ENCODE measurements around the gene ZNF692. TPM values are rescaled to one million over a fixed set of nuclear protein-coding genes. Genes with fewer than 3 reads are reported as not detected.
"Not testable (repeated sequence)": the region's sequence is repeated elsewhere in the genome, so short reads cannot be mapped to it uniquely, and the experiment has no call there.

The ZNF692 gene
- total RNA-seq, 4 donors from 2014 or later, result 8.0 to 38.0 (median 13.9) TPM

GRCh38 chr1:248805876-248806275, 53.0 kb downstream of the ZNF692 start:
- DNase-seq, result no peak
- in situ Hi-C loops (cut with MboI; ENCODE audit: low sequenced_read_pairs in 4 of 4) (no loop called here), intact Hi-C loops (cut with DNase I; ENCODE audit: low total_unique reads) (no loop called here)
- TF ChIP-seq, protein P1, sequence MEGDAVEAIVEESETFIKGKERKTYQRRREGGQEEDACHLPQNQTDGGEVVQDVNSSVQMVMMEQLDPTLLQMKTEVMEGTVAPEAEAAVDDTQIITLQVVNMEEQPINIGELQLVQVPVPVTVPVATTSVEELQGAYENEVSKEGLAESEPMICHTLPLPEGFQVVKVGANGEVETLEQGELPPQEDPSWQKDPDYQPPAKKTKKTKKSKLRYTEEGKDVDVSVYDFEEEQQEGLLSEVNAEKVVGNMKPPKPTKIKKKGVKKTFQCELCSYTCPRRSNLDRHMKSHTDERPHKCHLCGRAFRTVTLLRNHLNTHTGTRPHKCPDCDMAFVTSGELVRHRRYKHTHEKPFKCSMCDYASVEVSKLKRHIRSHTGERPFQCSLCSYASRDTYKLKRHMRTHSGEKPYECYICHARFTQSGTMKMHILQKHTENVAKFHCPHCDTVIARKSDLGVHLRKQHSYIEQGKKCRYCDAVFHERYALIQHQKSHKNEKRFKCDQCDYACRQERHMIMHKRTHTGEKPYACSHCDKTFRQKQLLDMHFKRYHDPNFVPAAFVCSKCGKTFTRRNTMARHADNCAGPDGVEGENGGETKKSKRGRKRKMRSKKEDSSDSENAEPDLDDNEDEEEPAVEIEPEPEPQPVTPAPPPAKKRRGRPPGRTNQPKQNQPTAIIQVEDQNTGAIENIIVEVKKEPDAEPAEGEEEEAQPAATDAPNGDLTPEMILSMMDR (IDR thresholded peaks at IDR 0.05 in 4 of 5, conservative IDR thresholded peaks at IDR 0.05 in 1 of 5), result no peak
- no peak for TF ChIP-seq POLR2A (IDR thresholded peaks at IDR 0.05)
- Histone ChIP-seq H3K9me3 (no peaks in the 10 kb centered on the region), H3K4me3 (no peak overlapping the region), H3K4me1 (peaks cover 0 to 6% of the 10 kb centered on the region in 2 donors), H3K27me3 (no peaks in the 10 kb centered on the region), H3K36me3 (no peaks in the 10 kb centered on the region), H3K27ac (no peak overlapping the region)
- ATAC-seq, result peak in 1 of 2 donors; percentile 37

DNA sequence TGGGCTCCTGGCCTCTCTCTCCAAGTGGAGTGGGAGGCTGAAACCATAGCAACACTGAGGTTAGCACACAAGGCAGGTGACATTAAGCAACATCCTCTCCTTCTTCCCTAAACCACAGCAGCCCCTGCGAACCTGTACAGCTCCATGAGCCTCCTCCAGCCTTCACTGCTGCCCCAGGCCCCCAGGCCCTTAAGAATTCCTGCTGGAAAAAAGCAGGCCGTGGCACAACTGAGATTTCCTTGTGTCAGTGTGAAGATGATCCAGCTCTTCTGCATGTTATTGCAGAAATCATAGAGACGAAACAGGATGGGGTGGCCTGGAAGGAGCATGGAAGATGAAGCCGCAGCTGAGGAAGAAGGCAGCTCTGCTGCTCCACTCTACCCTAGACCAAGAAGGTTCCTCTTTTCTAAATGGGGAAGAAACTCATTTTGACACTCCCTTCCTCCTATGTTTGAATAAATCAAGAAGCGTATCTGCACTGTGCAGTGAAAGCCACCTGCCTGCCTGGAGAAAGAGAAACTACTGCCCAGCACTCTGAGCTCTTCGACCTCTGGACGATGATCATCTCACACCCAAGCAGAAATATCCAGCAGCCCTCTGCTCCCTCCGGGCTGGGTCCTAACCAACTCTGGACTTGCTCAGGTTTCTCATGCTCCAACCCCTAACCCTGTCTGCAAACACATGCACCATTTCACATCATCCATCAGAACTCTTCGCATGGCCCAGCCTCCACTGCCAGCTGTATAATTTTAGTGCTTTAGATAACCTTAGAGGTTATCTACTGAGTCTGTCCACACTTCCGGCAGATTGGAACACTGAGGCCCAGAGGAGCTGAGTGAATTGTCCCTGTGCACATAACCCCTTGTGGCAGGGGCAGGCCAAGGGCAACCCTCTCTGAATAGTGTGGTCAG, 53.9 kb downstream of the ZNF692 start:
- intact Hi-C loops (cut with DNase I; ENCODE audit: low total_unique reads), result loop anchor here (1.0 kb wide), 1 partner anchor 12 kb away; no protein-coding TSS in a partner anchor
- Histone ChIP-seq H3K4me3 (no peak overlapping the region), H3K36me3 (no peaks in the 10 kb centered on the region), H3K4me1 (no peaks in the 10 kb centered on the region), H3K9me3 (no peaks in the 10 kb centered on the region), H3K27me3 (no peaks in the 10 kb centered on the region), H3K27ac (no peak overlapping the region)
- ATAC-seq (no peak), DNase-seq (no peak)
- in situ Hi-C loops (cut with MboI; ENCODE audit: low sequenced_read_pairs in 4 of 4), result no loop called here
- TF ChIP-seq, protein P1 (IDR thresholded peaks at IDR 0.05 in 4 of 5, conservative IDR thresholded peaks at IDR 0.05 in 1 of 5), result no peak
- TF ChIP-seq POLR2A (IDR thresholded peaks at IDR 0.05), result no peak

- ATAC-seq; H3K9me3 ChIP-seq; DNase-seq; intact Hi-C loops (cut with DNase I; ENCODE audit: low total_unique reads); H3K27me3 ChIP-seq; H3K4me1 ChIP-seq; in situ Hi-C loops (cut with MboI; ENCODE audit: low sequenced_read_pairs in 4 of 4); H3K27ac ChIP-seq; H3K36me3 ChIP-seq; H3K4me3 ChIP-seq: not testable (repeated sequence)
These were observed 55.4 kb downstream of the ZNF692 start for GRCh38 chr1:248803501-248803900.

- H3K9me3 ChIP-seq, result no peaks in the 10 kb centered on the region
- in situ Hi-C loops (cut with MboI; ENCODE audit: low sequenced_read_pairs in 4 of 4), result no loop called here
- H3K27ac ChIP-seq, result no peak overlapping the region
- H3K4me1 ChIP-seq, result no peaks in the 10 kb centered on the region
- ATAC-seq (no peak), DNase-seq (no peak)
- intact Hi-C loops (cut with DNase I; ENCODE audit: low total_unique reads), result no loop called here
- H3K4me3 ChIP-seq, result no peak overlapping the region
- TF ChIP-seq POLR2A (IDR thresholded peaks at IDR 0.05), result no peak
- TF ChIP-seq, protein P1 (IDR thresholded peaks at IDR 0.05 in 4 of 5, conservative IDR thresholded peaks at IDR 0.05 in 1 of 5), result no peak
- no peaks in the 10 kb centered on the region for H3K27me3 ChIP-seq
- H3K36me3 ChIP-seq, result no peaks in the 10 kb centered on the region
These were observed 56.4 kb downstream of the ZNF692 start for GRCh38 chr1:248802454-248802853.

DNA sequence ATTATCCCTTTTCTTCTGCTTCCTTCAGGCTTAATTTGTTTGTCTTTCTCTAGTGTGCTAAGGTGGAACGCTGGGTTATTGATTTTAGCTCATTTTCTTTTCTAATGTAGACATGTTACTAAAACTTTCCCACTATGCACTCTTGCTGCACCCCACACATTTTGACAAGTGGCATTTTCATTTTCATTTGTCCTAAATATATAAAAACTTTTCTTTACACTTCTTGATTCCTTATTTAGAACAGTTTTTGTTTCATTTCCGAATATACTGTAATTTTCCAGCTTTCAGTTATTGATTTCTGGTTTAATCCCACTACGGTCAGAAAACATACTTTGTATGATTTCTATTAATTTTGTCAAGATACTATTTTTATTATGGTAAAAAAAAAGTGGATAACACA, 58.4 kb downstream of the ZNF692 start:
- intact Hi-C loops (cut with DNase I; ENCODE audit: low total_unique reads) (no loop called here), in situ Hi-C loops (cut with MboI; ENCODE audit: low sequenced_read_pairs in 4 of 4) (no loop called here)
- Histone ChIP-seq H3K36me3 (no peaks in the 10 kb centered on the region), H3K4me3 (no peak overlapping the region), H3K27ac (no peak overlapping the region), H3K4me1 (no peaks in the 10 kb centered on the region), H3K9me3 (no peaks in the 10 kb centered on the region), H3K27me3 (no peaks in the 10 kb centered on the region)
- DNase-seq (no peak), ATAC-seq (no peak)
- TF ChIP-seq, protein P1 (IDR thresholded peaks at IDR 0.05 in 4 of 5, conservative IDR thresholded peaks at IDR 0.05 in 1 of 5), result no peak
- no peak for TF ChIP-seq POLR2A (IDR thresholded peaks at IDR 0.05)

All from gastrocnemius medialis (tissue), 4 donors.